GM19351 (cell line): ENCODE results near the gene KIF3B.
"Not testable (repeated sequence)": the region's sequence is repeated elsewhere in the genome, so short reads cannot be mapped to it uniquely, and the experiment has no call there.

Experiments used
- ATAC-seq: cut with Tn5 transposase; IDR thresholded peaks from one replicate; pipeline ENCODE4 v1.9.1; 2021; ENCODE audit warnings: mild to moderate bottlenecking, moderate library complexity; ENCODE audit not compliant: unreplicated experiment

KIF3B gene

GRCh38 chr20:32327087-32327681, 49.7 kb downstream of the KIF3B start:
- no peak for ATAC-seq

GRCh38 chr20:32329817-32330554, 52.5 kb downstream of the KIF3B start:
- ATAC-seq: no peak

- ATAC-seq: no peak
These were observed 53.1 kb downstream of the KIF3B start for GRCh38 chr20:32330555-32330897.

GRCh38 chr20:32332614-32333013, 55.2 kb downstream of the KIF3B start:
- no peak for ATAC-seq

- ATAC-seq: peak; percentile 52
These were observed 55.9 kb downstream of the KIF3B start for GRCh38 chr20:32333181-32333987.

- peak; percentile 30 for ATAC-seq
These were observed 56.8 kb downstream of the KIF3B start for GRCh38 chr20:32333988-32334885.

GRCh38 chr20:32336918-32337347, 59.5 kb downstream of the KIF3B start:
- ATAC-seq: no peak

GRCh38 chr20:32337937-32338661, 60.6 kb downstream of the KIF3B start:
- no peak for ATAC-seq

- ATAC-seq: no peak
These were observed 61.2 kb downstream of the KIF3B start for GRCh38 chr20:32338665-32339064.

- no peak for ATAC-seq
These were observed 61.7 kb downstream of the KIF3B start for GRCh38 chr20:32339116-32339515.

GRCh38 chr20:32341053-32341452, 63.6 kb downstream of the KIF3B start:
- not testable (repeated sequence) for ATAC-seq

GRCh38 chr20:32343439-32343838, 66.0 kb downstream of the KIF3B start:
- no peak for ATAC-seq

GRCh38 chr20:32344835-32345506, 67.5 kb downstream of the KIF3B start:
- ATAC-seq: no peak

- ATAC-seq: no peak
These were observed 70.8 kb downstream of the KIF3B start for GRCh38 chr20:32348207-32348606.

GRCh38 chr20:32350421-32350820, 73.0 kb downstream of the KIF3B start:
- no peak for ATAC-seq

- no peak for ATAC-seq
These were observed 74.8 kb downstream of the KIF3B start for GRCh38 chr20:32352121-32352720.

- no peak for ATAC-seq
These were observed 76.5 kb downstream of the KIF3B start for GRCh38 chr20:32353848-32354496.

GRCh38 chr20:32354592-32355416, 77.4 kb downstream of the KIF3B start:
- peak; percentile 23 for ATAC-seq
